DND-41 (cell line): ENCODE results near the gene SSR1.

ENCODE experiments used
- ATAC-seq: fragments of 200-7000 bp; cut with Tn5 transposase; 3 replicates; pipeline ENCODE4 v1.9.1; 2021; ENCODE audit warnings: low read depth; ENCODE audit not compliant: insufficient read depth
- DNase-seq: peaks from one replicate; pipeline ENCODE4 v3.0.0-alpha.2; 2020
- H2AFZ ChIP-seq: 2 replicates; pipeline ENCODE4 v1.6.0; 2012; ENCODE audit warnings: low read depth, low read length
- H3K27ac ChIP-seq: 2 replicates; pipeline ENCODE4 v1.5.1; 2012; ENCODE audit warnings: low read length, inconsistent platforms
- H3K27me3 ChIP-seq: fragments of 200-600 bp; sonication (generic); 2 replicates; pipeline ENCODE4 v1.6.0; 2012; ENCODE audit warnings: low read length, mild to moderate bottlenecking, inconsistent platforms; ENCODE audit not compliant: insufficient read depth, poor library complexity
- H3K36me3 ChIP-seq: 2 replicates; pipeline ENCODE4 v1.5.1; 2012; ENCODE audit warnings: low read length, inconsistent platforms; ENCODE audit not compliant: insufficient read depth
- H3K4me1 ChIP-seq: 2 replicates; pipeline ENCODE4 v1.5.1; 2012; ENCODE audit warnings: mild to moderate bottlenecking, low read length; ENCODE audit not compliant: insufficient read depth
- H3K4me2 ChIP-seq: 2 replicates; pipeline ENCODE4 v1.6.0; 2012; ENCODE audit warnings: mild to moderate bottlenecking, moderate library complexity, low read length, inconsistent platforms; ENCODE audit not compliant: insufficient read depth
- H3K4me3 ChIP-seq, 2 experiments: fragments of 200-600 bp in 1 of 2; shearing (Covaris generic) in 1 of 2; 2 replicates each; pipeline ENCODE4 v1.5.1; 2012 to 2016; ENCODE audit warnings: inconsistent platforms in 2 of 2, low read length in 2 of 2, mild to moderate bottlenecking in 2 of 2, low read depth in 1 of 2, moderate library complexity in 1 of 2
- H3K79me2 ChIP-seq: 2 replicates; pipeline ENCODE4 v1.6.0; 2012; ENCODE audit warnings: low read length, inconsistent platforms; ENCODE audit not compliant: insufficient read depth
- H3K9ac ChIP-seq: 2 replicates; pipeline ENCODE4 v1.6.0; 2012; ENCODE audit warnings: low read depth, mild to moderate bottlenecking, inconsistent platforms, low read length, moderate library complexity
- H3K9me3 ChIP-seq: 2 replicates; pipeline ENCODE4 v1.5.1; 2012; ENCODE audit warnings: low read length, moderate library complexity, mild to moderate bottlenecking, inconsistent platforms; ENCODE audit not compliant: insufficient read depth, severe bottlenecking
- H4K20me1 ChIP-seq: 2 replicates; pipeline ENCODE4 v1.6.0; 2012; ENCODE audit warnings: low read length; ENCODE audit not compliant: insufficient read depth
- CTCF ChIP-seq: IDR thresholded peaks from 2 replicates; pipeline ENCODE4 v1.5.1; 2012; ENCODE audit warnings: borderline replicate concordance, low read length, moderate library complexity, mild to moderate bottlenecking; ENCODE audit not compliant: poor library complexity, severe bottlenecking; ENCODE audit errors: extremely low read depth
- EZH2 ChIP-seq: IDR thresholded peaks from 3 replicates; pipeline ENCODE4 v1.6.1; 2012; ENCODE audit warnings: borderline replicate concordance, low read depth, mild to moderate bottlenecking, moderate library complexity, low read length, inconsistent platforms; ENCODE audit not compliant: severe bottlenecking

The SSR1 gene

GRCh38 chr6:7295916-7296315, 17.1 kb downstream of the SSR1 start:
- no peaks in the 10 kb centered on the region for H3K4me1 ChIP-seq
- H3K36me3 ChIP-seq = peaks cover 91% of the 10 kb centered on the region
- H4K20me1 ChIP-seq = peaks cover 2% of the 10 kb centered on the region; the same call in 1 of the 2 replicates
- no peak overlapping the region for H3K4me2 ChIP-seq
- no peak for DNase-seq
- ATAC-seq = no peak
- peaks cover 8% of the 10 kb centered on the region; the same call in 1 of the 2 replicates for H3K79me2 ChIP-seq
- H3K27ac ChIP-seq = no peak overlapping the region
- H3K4me3 ChIP-seq = no peak overlapping the region
- no peaks in the 10 kb centered on the region for H3K27me3 ChIP-seq
- no peak overlapping the region for H2AFZ ChIP-seq
- no peaks in the 10 kb centered on the region for H3K9me3 ChIP-seq
- no peak overlapping the region for H3K9ac ChIP-seq
- TF ChIP-seq CTCF (no peak), EZH2 (no peak)

- H3K27ac ChIP-seq = no peak overlapping the region
- no peaks in the 10 kb centered on the region for H3K27me3 ChIP-seq
- no peak overlapping the region for H3K4me3 ChIP-seq
- H3K79me2 ChIP-seq = peaks cover 5% of the 10 kb centered on the region; the same call in 1 of the 2 replicates
- H2AFZ ChIP-seq = no peak overlapping the region
- DNase-seq = no peak
- no peak overlapping the region for H3K9ac ChIP-seq
- H4K20me1 ChIP-seq = no peaks in the 10 kb centered on the region
- no peaks in the 10 kb centered on the region for H3K9me3 ChIP-seq
- ATAC-seq = no peak
- no peak overlapping the region for H3K4me2 ChIP-seq
- H3K4me1 ChIP-seq = no peaks in the 10 kb centered on the region
- peaks cover 92% of the 10 kb centered on the region for H3K36me3 ChIP-seq
- TF ChIP-seq CTCF = no peak
- no peak for TF ChIP-seq EZH2
Measured at GRCh38 chr6:7292596-7293255, 20.3 kb downstream of the SSR1 start.

GRCh38 chr6:7290079-7290478, 22.9 kb downstream of the SSR1 start:
- Histone ChIP-seq H4K20me1 (no peaks in the 10 kb centered on the region), H3K4me1 (no peaks in the 10 kb centered on the region), H3K36me3 (peaks cover 91% of the 10 kb centered on the region), H3K79me2 (no peaks in the 10 kb centered on the region), H3K9me3 (no peaks in the 10 kb centered on the region), H3K27ac (no peak overlapping the region), H3K4me2 (no peak overlapping the region), H3K4me3 (no peak overlapping the region), H3K9ac (no peak overlapping the region), H2AFZ (no peak overlapping the region), H3K27me3 (no peaks in the 10 kb centered on the region)
- ATAC-seq = no peak
- DNase-seq = no peak
- no peak for TF ChIP-seq CTCF
- TF ChIP-seq EZH2 = no peak

GRCh38 chr6:7285416-7285815, 27.6 kb downstream of the SSR1 start:
- Histone ChIP-seq H3K4me2 (no peak overlapping the region), H2AFZ (no peak overlapping the region), H3K9me3 (no peaks in the 10 kb centered on the region), H3K9ac (no peak overlapping the region), H3K79me2 (no peaks in the 10 kb centered on the region), H4K20me1 (no peaks in the 10 kb centered on the region), H3K4me1 (no peaks in the 10 kb centered on the region), H3K36me3 (peaks cover 59% of the 10 kb centered on the region), H3K27ac (no peak overlapping the region), H3K27me3 (no peaks in the 10 kb centered on the region), H3K4me3 (no peak overlapping the region)
- ATAC-seq (no peak), DNase-seq (no peak)
- TF ChIP-seq EZH2 = no peak
- no peak for TF ChIP-seq CTCF
